Measurements from ENCODE around the gene DGKA. TPM values are rescaled to one million over a fixed set of nuclear protein-coding genes. Genes with fewer than 3 reads are reported as not detected.

DGKA gene
- polyA plus RNA-seq, 1 of the 3 experiments (the other 2 are of a cell fraction), result 75.9 TPM

GRCh38 chr12:55946553-55946952 lies 15.6 kb downstream of the DGKA start:
- Histone ChIP-seq H3K9ac (no peak overlapping the region), H3F3A (replicated peaks; ENCODE audit: insufficient read depth) (no peaks in the 10 kb centered on the region), H3K36me3 (replicated peaks in 1 of 2; ENCODE audit: control insufficient read depth in 1 of 2, insufficient read depth in 2 of 2, low read length in 1 of 2) (peaks cover 18 to 52% of the 10 kb centered on the region in 2 experiments), H3K9me3 (no peaks in the 10 kb centered on the region), H3K79me2 (ENCODE audit: insufficient read depth) (no peaks in the 10 kb centered on the region), H2AFZ (ENCODE audit: low read depth) (no peak overlapping the region), H3K4me3 (ENCODE audit: low read depth in 2 of 2, low read length in 1 of 2) (no peak overlapping the region), H3K4me2 (no peak overlapping the region), H3K27ac (ENCODE audit: low read depth in 2 of 2, low read length in 1 of 2) (no peak overlapping the region), H3K9me2 (no peaks in the 10 kb centered on the region), H3K27me3 (ENCODE audit: insufficient read depth) (no peaks in the 10 kb centered on the region), H4K20me1 (ENCODE audit: insufficient read depth) (no peaks in the 10 kb centered on the region), H3K4me1 (ENCODE audit: control insufficient read depth in 1 of 2, insufficient read depth in 2 of 2, low read depth in 1 of 2, low read length in 1 of 2) (no peaks in the 10 kb centered on the region)
- CTCF ChIA-PET, result interaction anchor here (1.6 to 2.0 kb wide), 2 partner anchors 10 to 20 kb away, joined by 3 to 4 read pairs; no protein-coding TSS in a partner anchor
- no peak for DNase-seq
- POLR2A ChIA-PET, result no interaction called here
- whole genome bisulfite sequencing (ENCODE audit: low lambda C conversion rate), result 98% methylated on average over 6 of the region's 6 CpGs
- TF ChIP-seq RAD21 (IDR thresholded peaks at IDR 0.05; ENCODE audit: low read length) (no peak), TAF1 (IDR thresholded peaks at IDR 0.05; ENCODE audit: borderline replicate concordance, low read depth, low read length) (no peak), GATA2 (CRISPR knock-in tag; IDR thresholded peaks at IDR 0.05) (no peak), PBX3 (IDR thresholded peaks at IDR 0.05) (no peak), MEF2A (IDR thresholded peaks at IDR 0.05; ENCODE audit: borderline replicate concordance, low read depth) (no peak), USF1 (IDR thresholded peaks at IDR 0.05; ENCODE audit: borderline replicate concordance, low read depth) (no peak), IRF3 (IDR thresholded peaks at IDR 0.05; ENCODE audit: low read depth, low read length) (no peak), FOXJ3 (CRISPR knock-in tag; IDR thresholded peaks at IDR 0.05) (no peak), YY1 (IDR thresholded peaks at IDR 0.05; ENCODE audit: low read depth) (no peak), RXRA (IDR thresholded peaks at IDR 0.05; ENCODE audit: borderline replicate concordance, low read depth) (no peak), GABPA (IDR thresholded peaks at IDR 0.05; ENCODE audit: low read depth) (no peak), RCOR1 (IDR thresholded peaks at IDR 0.05; ENCODE audit: low read length) (no peak)
- TF ChIP-seq, protein P1, sequence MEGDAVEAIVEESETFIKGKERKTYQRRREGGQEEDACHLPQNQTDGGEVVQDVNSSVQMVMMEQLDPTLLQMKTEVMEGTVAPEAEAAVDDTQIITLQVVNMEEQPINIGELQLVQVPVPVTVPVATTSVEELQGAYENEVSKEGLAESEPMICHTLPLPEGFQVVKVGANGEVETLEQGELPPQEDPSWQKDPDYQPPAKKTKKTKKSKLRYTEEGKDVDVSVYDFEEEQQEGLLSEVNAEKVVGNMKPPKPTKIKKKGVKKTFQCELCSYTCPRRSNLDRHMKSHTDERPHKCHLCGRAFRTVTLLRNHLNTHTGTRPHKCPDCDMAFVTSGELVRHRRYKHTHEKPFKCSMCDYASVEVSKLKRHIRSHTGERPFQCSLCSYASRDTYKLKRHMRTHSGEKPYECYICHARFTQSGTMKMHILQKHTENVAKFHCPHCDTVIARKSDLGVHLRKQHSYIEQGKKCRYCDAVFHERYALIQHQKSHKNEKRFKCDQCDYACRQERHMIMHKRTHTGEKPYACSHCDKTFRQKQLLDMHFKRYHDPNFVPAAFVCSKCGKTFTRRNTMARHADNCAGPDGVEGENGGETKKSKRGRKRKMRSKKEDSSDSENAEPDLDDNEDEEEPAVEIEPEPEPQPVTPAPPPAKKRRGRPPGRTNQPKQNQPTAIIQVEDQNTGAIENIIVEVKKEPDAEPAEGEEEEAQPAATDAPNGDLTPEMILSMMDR (IDR thresholded peaks at IDR 0.05), result no peak

DNA sequence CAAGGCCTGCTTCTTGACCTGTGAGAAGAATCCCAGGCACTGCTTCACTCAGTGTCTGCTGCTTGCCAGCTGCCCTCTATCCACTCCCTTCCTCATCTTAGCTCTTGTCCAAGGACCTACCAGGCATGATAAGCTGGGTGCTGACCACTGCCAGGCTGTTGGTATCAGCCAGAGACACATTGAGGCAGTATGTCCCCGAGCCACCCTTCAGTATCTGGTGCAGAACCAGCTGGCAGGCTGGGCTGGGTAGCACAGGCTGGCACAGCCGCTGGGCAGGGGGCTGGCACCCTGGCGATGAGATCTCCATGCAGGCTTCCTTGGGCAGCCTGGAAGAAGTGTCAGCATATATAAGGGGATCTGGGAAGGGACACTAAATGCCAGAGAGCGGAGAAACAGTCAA lies 24.4 kb downstream of the DGKA start:
- no peak for DNase-seq
- H3K9me2 ChIP-seq, result no peaks in the 10 kb centered on the region
- H3K36me3 ChIP-seq (replicated peaks in 1 of 2; ENCODE audit: control insufficient read depth in 1 of 2, insufficient read depth in 2 of 2, low read length in 1 of 2), result peaks cover 4 to 13% of the 10 kb centered on the region in 2 experiments
- H3K4me3 ChIP-seq (ENCODE audit: low read depth in 2 of 2, low read length in 1 of 2), result no peak overlapping the region
- H3K79me2 ChIP-seq (ENCODE audit: insufficient read depth), result no peaks in the 10 kb centered on the region
- no peaks in the 10 kb centered on the region for H3K27me3 ChIP-seq (ENCODE audit: insufficient read depth)
- H3K4me2 ChIP-seq, result no peak overlapping the region
- H3K4me1 ChIP-seq (ENCODE audit: control insufficient read depth in 1 of 2, insufficient read depth in 2 of 2, low read depth in 1 of 2, low read length in 1 of 2), result peaks cover 0 to 15% of the 10 kb centered on the region in 2 experiments; a peak in 1 of 4 replicates
- ChIA-PET POLR2A (no interaction called here), CTCF (interaction anchor here (0.8 to 2.4 kb wide), 6 partner anchors 11 to 217 kb away, joined by 4 to 12 read pairs (median 6); partner anchors contain the start of gene DGKA)
- H3K9ac ChIP-seq, result no peak overlapping the region
- WGBS (ENCODE audit: low lambda C conversion rate), result 71% methylated on average over 4 of the region's 4 CpGs
- no peaks in the 10 kb centered on the region for H3K9me3 ChIP-seq
- peaks cover 17% of the 10 kb centered on the region for H3F3A ChIP-seq (replicated peaks; ENCODE audit: insufficient read depth)
- H4K20me1 ChIP-seq (ENCODE audit: insufficient read depth), result no peaks in the 10 kb centered on the region
- no peak overlapping the region for H3K27ac ChIP-seq (ENCODE audit: low read depth in 2 of 2, low read length in 1 of 2)
- H2AFZ ChIP-seq (ENCODE audit: low read depth), result no peak overlapping the region
- TF ChIP-seq RAD21 (IDR thresholded peaks at IDR 0.05; ENCODE audit: low read length), result no peak
- TF ChIP-seq ZBTB33 (IDR thresholded peaks at IDR 0.05; ENCODE audit: borderline replicate concordance, low read depth), result no peak
- TF ChIP-seq IRF3 (IDR thresholded peaks at IDR 0.05; ENCODE audit: low read depth, low read length), result no peak
- TF ChIP-seq, protein P1 (IDR thresholded peaks at IDR 0.05), result no peak
- no peak for TF ChIP-seq FOSL2 (IDR thresholded peaks at IDR 0.05; ENCODE audit: borderline replicate concordance, low read depth)
